Measurements from ENCODE around the gene RBKS. TPM values are rescaled to one million over a fixed set of nuclear protein-coding genes. Genes with fewer than 3 reads are reported as not detected.
A peak's percentile ranks its signal among the peaks of the same experiment; 100 is the strongest.

RBKS gene
- total RNA-seq, 1 donor from 2014 or later, result 1.6 TPM

- DNase-seq (ENCODE audit: low read depth) (no peak), FAIRE-seq (no peak)
- H3K9me3 ChIP-seq (ENCODE audit: insufficient read depth, low read depth, low read length), result no peaks in the 10 kb centered on the region
- H2AFZ ChIP-seq (ENCODE audit: low read depth, low read length), result peak overlapping the region; percentile 12
- H3K4me1 ChIP-seq (ENCODE audit: insufficient read depth, low read length), result peaks cover 40% of the 10 kb centered on the region
- H3K79me2 ChIP-seq (ENCODE audit: insufficient read depth, low read length), result no peaks in the 10 kb centered on the region
- H3K4me3 Mint-ChIP-seq (ENCODE audit: unreplicated experiment), result peak overlapping the region; percentile 61
- peaks cover 3% of the 10 kb centered on the region for H3K9me3 Mint-ChIP-seq (ENCODE audit: unreplicated experiment)
- H3K27me3 Mint-ChIP-seq (ENCODE audit: low read depth, unreplicated experiment), result no peaks in the 10 kb centered on the region
- peak overlapping the region; percentile 100 for H3K27ac Mint-ChIP-seq (ENCODE audit: unreplicated experiment)
- no peak overlapping the region for H3K4me2 ChIP-seq (ENCODE audit: low read length)
- no peaks in the 10 kb centered on the region for H3K36me3 ChIP-seq (ENCODE audit: insufficient read depth, low read length)
- peaks cover 65% of the 10 kb centered on the region for H3K4me1 Mint-ChIP-seq (ENCODE audit: low read depth, unreplicated experiment)
- peak overlapping the region; percentile 99 for H3K27ac ChIP-seq (ENCODE audit: low read depth, low read length)
- no peaks in the 10 kb centered on the region for H3K27me3 ChIP-seq (ENCODE audit: insufficient read depth, low read length)
- TF ChIP-seq CTCF (IDR thresholded peaks at IDR 0.05; ENCODE audit: insufficient read depth, low read depth, low read length) (no peak), EZH2 (IDR thresholded peaks at IDR 0.05; ENCODE audit: insufficient read depth, low read length) (no peak)
- H3K9ac ChIP-seq (ENCODE audit: low read length), result no peak overlapping the region
- no peaks in the 10 kb centered on the region for H4K20me1 ChIP-seq (ENCODE audit: insufficient read depth, low read length)
- H3K36me3 Mint-ChIP-seq (ENCODE audit: low read depth, unreplicated experiment), result peaks cover 2% of the 10 kb centered on the region
- no peak overlapping the region for H3K4me3 ChIP-seq (ENCODE audit: insufficient read depth, low read depth, low read length)
Measured at GRCh38 chr2:27796791-27797765, 93.1 kb downstream of the RBKS start.

GRCh38 chr2:27795868-27796277, 94.3 kb downstream of the RBKS start:
- peak overlapping the region; percentile 80 for H3K27ac Mint-ChIP-seq (ENCODE audit: unreplicated experiment)
- Histone ChIP-seq H4K20me1 (ENCODE audit: insufficient read depth, low read length) (no peaks in the 10 kb centered on the region), H3K36me3 (ENCODE audit: insufficient read depth, low read length) (no peaks in the 10 kb centered on the region), H3K9ac (ENCODE audit: low read length) (peak overlapping the region; percentile 16), H3K9me3 (ENCODE audit: insufficient read depth, low read depth, low read length) (no peaks in the 10 kb centered on the region), H3K4me1 (ENCODE audit: insufficient read depth, low read length) (peaks cover 38% of the 10 kb centered on the region), H3K27ac (ENCODE audit: low read depth, low read length) (peak overlapping the region; percentile 29), H3K27me3 (ENCODE audit: insufficient read depth, low read length) (no peaks in the 10 kb centered on the region), H2AFZ (ENCODE audit: low read depth, low read length) (peak overlapping the region; percentile 3), H3K4me2 (ENCODE audit: low read length) (no peak overlapping the region), H3K79me2 (ENCODE audit: insufficient read depth, low read length) (no peaks in the 10 kb centered on the region), H3K4me3 (ENCODE audit: insufficient read depth, low read depth, low read length) (no peak overlapping the region)
- H3K4me3 Mint-ChIP-seq (ENCODE audit: unreplicated experiment), result no peak overlapping the region
- DNase-seq (ENCODE audit: low read depth) (peak; percentile 76), FAIRE-seq (no peak)
- H3K36me3 Mint-ChIP-seq (ENCODE audit: low read depth, unreplicated experiment), result peaks cover 2% of the 10 kb centered on the region
- peaks cover 60% of the 10 kb centered on the region for H3K4me1 Mint-ChIP-seq (ENCODE audit: low read depth, unreplicated experiment)
- H3K27me3 Mint-ChIP-seq (ENCODE audit: low read depth, unreplicated experiment), result no peaks in the 10 kb centered on the region
- TF ChIP-seq EZH2 (IDR thresholded peaks at IDR 0.05; ENCODE audit: insufficient read depth, low read length) (no peak), CTCF (IDR thresholded peaks at IDR 0.05; ENCODE audit: insufficient read depth, low read depth, low read length) (no peak)
- peaks cover 3% of the 10 kb centered on the region for H3K9me3 Mint-ChIP-seq (ENCODE audit: unreplicated experiment)

All from astrocyte (in vitro differentiated cells and primary cell).